Neural progenitor cell (in vitro differentiated cells): Measurements from ENCODE around the gene DNMT1. TPM values are rescaled to one million over a fixed set of nuclear protein-coding genes. Genes with fewer than 3 reads are reported as not detected.

Experiments used
- DNase-seq: peaks from one replicate; pipeline ENCODE4 v3.0.0-alpha.2; 2016; ENCODE audit warnings: low spot score
- H2AFZ ChIP-seq: fragments of 200-600 bp; sonication (generic); replicated peaks from 2 replicates; pipeline ENCODE4 v1.6.1; 2016; ENCODE audit warnings: antibody characterized with exemption
- H3F3A ChIP-seq: fragments of 200-600 bp; sonication (generic); 2 replicates; pipeline ENCODE4 v1.6.1; 2016; ENCODE audit warnings: antibody characterized with exemption, low read depth
- H3K27ac ChIP-seq: fragments of 200-600 bp; sonication (generic); 2 replicates; pipeline ENCODE4 v1.5.1; 2016; ENCODE audit warnings: mild to moderate bottlenecking
- H3K27me3 ChIP-seq: fragments of 200-600 bp; sonication (generic); 2 replicates; pipeline ENCODE4 v1.6.1; 2016; ENCODE audit warnings: mild to moderate bottlenecking, moderate library complexity
- H3K36me3 ChIP-seq: fragments of 200-600 bp; sonication (generic); 2 replicates; pipeline ENCODE4 v1.5.1; 2016
- H3K4me1 ChIP-seq: fragments of 200-600 bp; sonication (generic); 2 replicates; pipeline ENCODE4 v1.6.1; 2016; ENCODE audit warnings: mixed run types
- H3K4me2 ChIP-seq: fragments of 200-600 bp; sonication (generic); 2 replicates; pipeline ENCODE4 v1.6.1; 2016
- H3K4me3 ChIP-seq: fragments of 200-600 bp; sonication (generic); 2 replicates; pipeline ENCODE4 v1.5.1; 2016
- H3K79me2 ChIP-seq: fragments of 200-600 bp; sonication (generic); 2 replicates; pipeline ENCODE4 v1.6.1; 2016; ENCODE audit warnings: low read depth
- H3K9ac ChIP-seq: fragments of 200-600 bp; sonication (generic); 2 replicates; pipeline ENCODE4 v1.6.1; 2016
- H3K9me3 ChIP-seq: fragments of 200-600 bp; sonication (generic); 2 replicates; pipeline ENCODE4 v1.5.1; 2016; ENCODE audit warnings: low read depth
- H4K20me1 ChIP-seq: fragments of 200-600 bp; sonication (generic); 2 replicates; pipeline ENCODE4 v1.6.1; 2016; ENCODE audit warnings: low read depth
- H3K27ac Mint-ChIP-seq: 3 replicates; pipeline ENCODE4 v1.8.0; 2021; ENCODE audit warnings: mixed read lengths
- H3K27me3 Mint-ChIP-seq: 2 replicates; pipeline ENCODE4 v1.8.0; 2022; ENCODE audit warnings: low read depth, mild to moderate bottlenecking, inconsistent platforms, moderate library complexity, mixed read lengths; ENCODE audit not compliant: insufficient read depth
- H3K36me3 Mint-ChIP-seq: 3 replicates; pipeline ENCODE4 v1.8.0; 2021; ENCODE audit warnings: mixed read lengths
- H3K4me1 Mint-ChIP-seq: 3 replicates; pipeline ENCODE4 v1.8.0; 2021; ENCODE audit warnings: mixed read lengths
- H3K4me3 Mint-ChIP-seq: 3 replicates; pipeline ENCODE4 v1.8.0; 2021; ENCODE audit warnings: mild to moderate bottlenecking, moderate library complexity, mixed read lengths
- H3K9me3 Mint-ChIP-seq: 3 replicates; pipeline ENCODE4 v1.8.0; 2020; ENCODE audit warnings: mixed read lengths
- EZH2 ChIP-seq: fragments of 200-600 bp; sonication (generic); IDR thresholded peaks from 2 replicates; pipeline ENCODE4 v1.6.1; 2017; ENCODE audit warnings: antibody characterized with exemption, mild to moderate bottlenecking, moderate library complexity
- EZH2phosphoT487 ChIP-seq: fragments of 200-600 bp; sonication (generic); IDR thresholded peaks from 2 replicates; pipeline ENCODE4 v1.6.1; 2017; ENCODE audit warnings: antibody characterized with exemption
- total RNA-seq: library from RNA; depleted of rRNA; stranded (reverse); fragments of >200 nt; gene quantifications from 2 replicates; pipeline ENCODE4 v1.2.3, GENCODE V29; 2015; ENCODE audit warnings: low replicate concordance
- TF ChIP-seq, protein P1 (sequence below): fragments of 200-600 bp; sonication (generic); IDR thresholded peaks from 2 replicates; pipeline ENCODE4 v1.5.1; 2017; ENCODE audit warnings: antibody characterized with exemption, mild to moderate bottlenecking

DNMT1 gene
- total RNA-seq, 1 donor from 2014 or later = 203 TPM

DNA sequence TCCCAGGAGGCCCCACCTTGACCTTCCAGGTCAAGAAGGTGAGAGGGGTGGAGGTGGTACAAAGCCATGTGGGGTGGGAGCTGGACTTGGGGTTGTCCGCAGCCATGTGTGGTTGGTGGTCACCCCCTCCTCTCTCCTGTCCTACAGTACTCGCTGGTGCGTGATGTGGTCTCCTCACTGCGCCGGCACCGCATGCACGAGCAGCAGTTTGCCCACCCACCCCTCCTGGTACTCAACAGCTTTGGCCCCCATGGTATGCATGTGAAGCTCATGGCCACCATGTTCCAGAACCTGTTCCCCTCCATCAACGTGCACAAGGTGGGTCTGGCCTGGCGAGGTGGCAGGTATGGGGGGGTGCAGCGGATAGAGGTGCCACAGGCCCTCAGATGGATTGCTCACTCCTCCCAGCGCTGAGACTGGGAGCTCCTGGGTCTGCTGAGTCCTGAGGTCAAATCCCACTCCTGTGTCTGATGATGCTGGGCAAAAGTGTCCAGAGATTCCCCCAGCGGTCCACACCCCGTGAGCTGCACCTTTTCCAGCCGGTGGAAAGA is 86.9 kb downstream of the DNMT1 start:
- peaks cover 22% of the 10 kb centered on the region for H3F3A ChIP-seq
- H4K20me1 ChIP-seq = peaks cover 8% of the 10 kb centered on the region
- Mint-ChIP-seq H3K9me3 (no peaks in the 10 kb centered on the region), H3K27ac (no peak overlapping the region), H3K36me3 (peaks cover 16% of the 10 kb centered on the region), H3K27me3 (peaks cover 5% of the 10 kb centered on the region), H3K4me1 (peaks cover 20% of the 10 kb centered on the region), H3K4me3 (peak overlapping the region; percentile 88)
- no peaks in the 10 kb centered on the region for H3K9me3 ChIP-seq
- H3K4me3 ChIP-seq = no peak overlapping the region
- H3K27me3 ChIP-seq = no peaks in the 10 kb centered on the region
- no peak overlapping the region for H3K27ac ChIP-seq
- no peak overlapping the region for H3K9ac ChIP-seq
- TF ChIP-seq EZH2 (no peak), EZH2phosphoT487 (no peak)
- TF ChIP-seq, protein P1, sequence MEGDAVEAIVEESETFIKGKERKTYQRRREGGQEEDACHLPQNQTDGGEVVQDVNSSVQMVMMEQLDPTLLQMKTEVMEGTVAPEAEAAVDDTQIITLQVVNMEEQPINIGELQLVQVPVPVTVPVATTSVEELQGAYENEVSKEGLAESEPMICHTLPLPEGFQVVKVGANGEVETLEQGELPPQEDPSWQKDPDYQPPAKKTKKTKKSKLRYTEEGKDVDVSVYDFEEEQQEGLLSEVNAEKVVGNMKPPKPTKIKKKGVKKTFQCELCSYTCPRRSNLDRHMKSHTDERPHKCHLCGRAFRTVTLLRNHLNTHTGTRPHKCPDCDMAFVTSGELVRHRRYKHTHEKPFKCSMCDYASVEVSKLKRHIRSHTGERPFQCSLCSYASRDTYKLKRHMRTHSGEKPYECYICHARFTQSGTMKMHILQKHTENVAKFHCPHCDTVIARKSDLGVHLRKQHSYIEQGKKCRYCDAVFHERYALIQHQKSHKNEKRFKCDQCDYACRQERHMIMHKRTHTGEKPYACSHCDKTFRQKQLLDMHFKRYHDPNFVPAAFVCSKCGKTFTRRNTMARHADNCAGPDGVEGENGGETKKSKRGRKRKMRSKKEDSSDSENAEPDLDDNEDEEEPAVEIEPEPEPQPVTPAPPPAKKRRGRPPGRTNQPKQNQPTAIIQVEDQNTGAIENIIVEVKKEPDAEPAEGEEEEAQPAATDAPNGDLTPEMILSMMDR = no peak
- peaks cover 25% of the 10 kb centered on the region for H3K79me2 ChIP-seq
- H3K36me3 ChIP-seq = no peaks in the 10 kb centered on the region
- no peak for DNase-seq
- no peak overlapping the region for H3K4me2 ChIP-seq
- H3K4me1 ChIP-seq = peaks cover 7% of the 10 kb centered on the region
- no peak overlapping the region for H2AFZ ChIP-seq

DNA sequence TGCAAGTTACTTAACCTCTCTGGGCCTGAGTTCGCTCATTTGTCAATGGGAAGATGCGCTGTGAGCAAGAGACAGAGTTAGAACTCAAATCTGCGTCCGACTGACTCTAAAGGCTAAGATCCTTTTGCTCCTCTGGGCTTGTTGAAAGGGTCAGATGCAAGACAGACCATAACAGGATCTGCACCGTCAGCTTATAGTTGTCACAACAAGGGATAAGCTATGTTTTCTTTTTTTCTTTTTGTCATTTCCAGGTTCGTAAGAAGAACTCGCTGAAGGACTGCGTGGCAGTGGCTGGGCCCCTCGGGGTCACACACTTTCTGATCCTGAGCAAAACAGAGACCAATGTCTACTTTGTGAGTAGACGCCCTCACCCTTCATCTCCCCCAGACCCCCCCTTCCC is 87.5 kb downstream of the DNMT1 start:
- Mint-ChIP-seq H3K9me3 (no peaks in the 10 kb centered on the region), H3K4me3 (peak overlapping the region; percentile 88), H3K4me1 (peaks cover 26% of the 10 kb centered on the region), H3K27me3 (peaks cover 2% of the 10 kb centered on the region), H3K27ac (peak overlapping the region; percentile 86), H3K36me3 (peaks cover 16% of the 10 kb centered on the region)
- Histone ChIP-seq H3K79me2 (peaks cover 25% of the 10 kb centered on the region), H3K27ac (no peak overlapping the region), H4K20me1 (peaks cover 2% of the 10 kb centered on the region), H3F3A (peaks cover 16% of the 10 kb centered on the region), H3K36me3 (no peaks in the 10 kb centered on the region), H3K9me3 (no peaks in the 10 kb centered on the region), H3K4me2 (peak overlapping the region; percentile 98), H3K4me1 (peaks cover 7% of the 10 kb centered on the region), H3K9ac (peak overlapping the region; percentile 87), H3K4me3 (peak overlapping the region; percentile 90), H3K27me3 (no peaks in the 10 kb centered on the region), H2AFZ (no peak overlapping the region)
- TF ChIP-seq, protein P1 = no peak
- TF ChIP-seq EZH2phosphoT487 (no peak), EZH2 (no peak)
- DNase-seq = no peak

DNA sequence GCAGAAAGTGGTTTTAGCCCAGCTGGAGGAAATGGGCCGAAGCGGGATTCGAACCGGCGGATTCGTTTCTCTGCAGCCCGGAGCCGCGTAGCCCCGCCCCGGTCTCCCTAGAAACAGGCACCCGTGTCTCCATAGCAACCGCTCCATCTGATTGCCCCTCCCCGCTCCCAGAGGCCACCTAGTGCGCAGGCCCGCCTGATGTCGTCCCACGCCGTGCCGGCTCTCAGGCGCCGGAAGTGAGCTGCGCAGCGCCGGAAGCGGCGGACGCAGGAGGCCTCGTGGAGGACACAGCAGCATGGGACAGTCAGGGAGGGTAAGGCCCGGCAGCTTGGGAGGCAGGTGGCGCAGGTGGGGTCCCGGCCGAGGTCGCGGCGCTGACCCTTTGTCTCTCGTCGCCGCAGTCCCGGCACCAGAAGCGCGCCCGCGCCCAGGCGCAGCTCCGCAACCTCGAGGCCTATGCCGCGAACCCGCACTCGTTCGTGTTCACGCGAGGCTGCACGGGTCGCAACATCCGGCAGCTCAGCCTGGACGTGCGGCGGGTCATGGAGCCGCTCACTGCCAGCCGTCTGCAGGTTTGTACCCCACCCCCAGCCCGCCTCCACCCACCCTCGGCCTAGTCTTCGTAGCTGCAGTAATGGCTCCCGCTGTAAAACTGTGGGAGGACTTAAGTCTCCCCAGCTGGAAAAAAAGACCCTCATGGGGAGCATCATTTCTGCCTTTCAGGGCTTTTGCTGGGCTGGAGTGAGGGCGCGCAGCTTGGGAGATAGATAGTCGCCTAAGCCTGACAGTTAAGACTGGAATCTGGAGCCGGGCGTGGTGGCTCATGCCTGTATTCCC is 88.4 kb downstream of the DNMT1 start, which contains the start of gene PPAN:
TSS of gene PPAN (plus strand) at position 263 of the 837 bp plus-strand sequence. CDS start at position 296, 33 bp downstream.
- peak within 1 kb of the TSS; percentile 88 for H3K4me3 Mint-ChIP-seq
- no peak for TF ChIP-seq EZH2
- TF ChIP-seq, protein P1 = no peak
- no peak for TF ChIP-seq EZH2phosphoT487
- Histone ChIP-seq H2AFZ (peak within 1 kb of the TSS; percentile 70), H3K9ac (peak within 1 kb of the TSS; percentile 87), H3K79me2 (peaks cover 25% of the 10 kb centered on the region), H3K4me1 (peaks cover 7% of the 10 kb centered on the region), H3K4me2 (peak within 1 kb of the TSS; percentile 98), H3K9me3 (no peaks in the 10 kb centered on the region), H3F3A (peaks cover 8% of the 10 kb centered on the region), H3K27me3 (no peaks in the 10 kb centered on the region), H3K27ac (peak within 1 kb of the TSS; percentile 9), H3K4me3 (peak within 1 kb of the TSS; percentile 90), H3K36me3 (no peaks in the 10 kb centered on the region), H4K20me1 (no peaks in the 10 kb centered on the region)
- peaks cover 29% of the 10 kb centered on the region for H3K4me1 Mint-ChIP-seq
- peak; percentile 100 for DNase-seq
- peak within 1 kb of the TSS; percentile 91 for H3K27ac Mint-ChIP-seq
- peaks cover 16% of the 10 kb centered on the region for H3K36me3 Mint-ChIP-seq
- H3K9me3 Mint-ChIP-seq = no peaks in the 10 kb centered on the region
- peaks cover 4% of the 10 kb centered on the region for H3K27me3 Mint-ChIP-seq
